IMR-90 (cell line): ENCODE measurements around the gene HKDC1. TPM values are rescaled to one million over a fixed set of nuclear protein-coding genes. Genes with fewer than 3 reads are reported as not detected.
"Not testable (repeated sequence)": the region's sequence is repeated elsewhere in the genome, so short reads cannot be mapped to it uniquely, and the experiment has no call there.

Experiments
- ATAC-seq: fragments of 200-7000 bp; cut with Tn5 transposase; 2 replicates; pipeline ENCODE4 v1.9.1; 2020; ENCODE audit warnings: low read depth, mild to moderate bottlenecking, moderate library complexity
- BruUV-seq: library from RNA; stranded (reverse); fragments of 400-500 nt; replicated peaks from 2 replicates; lab custom pipeline; 2021; lab: Mats Ljungman, UMichigan
- CTCF ChIA-PET: fragments of 300-600 bp; formaldehyde crosslinking; extraction: SDS; loops from one replicate; lab custom pipeline; 2021; ENCODE audit warnings: antibody characterized with exemption; lab: Yijun Ruan, JAX
- POLR2A ChIA-PET: fragments of 300-600 bp; sonication (Branson Sonifier 250); formaldehyde crosslinking; loops from one replicate; lab custom pipeline; 2022; ENCODE audit warnings: antibody characterized with exemption; ENCODE audit not compliant: unreplicated experiment; lab: Charles Lee
- DNase-seq: peaks from one replicate; pipeline ENCODE4 v3.0.0; 2013
- H2AFZ ChIP-seq: replicated peaks from 2 replicates; pipeline ENCODE3; 2013; ENCODE audit warnings: low read length, mild to moderate bottlenecking; ENCODE audit not compliant: poor library complexity
- H2AK5ac ChIP-seq: 2 replicates; pipeline ENCODE4 v1.6.1; 2013; ENCODE audit warnings: low read depth, low read length, inconsistent platforms
- H2AK9ac ChIP-seq: replicated peaks from 2 replicates; pipeline ENCODE3; 2013; ENCODE audit warnings: mild to moderate bottlenecking, low read depth, low read length, moderate library complexity; ENCODE audit not compliant: poor library complexity
- H2BK120ac ChIP-seq: 2 replicates; pipeline ENCODE4 v1.6.1; 2013; ENCODE audit warnings: low read depth, low read length, inconsistent platforms
- H2BK15ac ChIP-seq: 3 replicates; pipeline ENCODE4 v1.6.1; 2013; ENCODE audit warnings: low read depth, low read length, inconsistent platforms
- H2BK20ac ChIP-seq: 2 replicates; pipeline ENCODE4 v1.6.1; 2013; ENCODE audit warnings: low read depth, mild to moderate bottlenecking, inconsistent platforms, low read length, moderate library complexity
- H2BK5ac ChIP-seq: 2 replicates; pipeline ENCODE4 v1.6.1; 2013; ENCODE audit warnings: mild to moderate bottlenecking, low read depth, low read length, inconsistent platforms; ENCODE audit not compliant: poor library complexity, severe bottlenecking
- H3K14ac ChIP-seq: replicated peaks from 2 replicates; pipeline ENCODE4 v1.6.1; 2013; ENCODE audit warnings: low read depth, low read length, inconsistent platforms
- H3K18ac ChIP-seq: 2 replicates; pipeline ENCODE4 v1.6.1; 2013; ENCODE audit warnings: low read depth, low read length, control low read depth
- H3K23ac ChIP-seq: 2 replicates; pipeline ENCODE4 v1.6.1; 2013; ENCODE audit warnings: low read depth, low read length, inconsistent platforms
- H3K27ac ChIP-seq: 2 replicates; pipeline ENCODE4 v1.5.1; 2013; ENCODE audit warnings: mild to moderate bottlenecking, control low read depth, low read length; ENCODE audit not compliant: insufficient read depth
- H3K27me3 ChIP-seq: 2 replicates; pipeline ENCODE4 v1.6.1; 2013; ENCODE audit warnings: low read length; ENCODE audit not compliant: control insufficient read depth, insufficient read depth
- H3K36me3 ChIP-seq: 2 replicates; pipeline ENCODE4 v1.6.1; 2013; ENCODE audit warnings: low read length, mixed read lengths; ENCODE audit not compliant: control insufficient read depth, insufficient read depth
- H3K4ac ChIP-seq: 2 replicates; pipeline ENCODE4 v1.6.1; 2013; ENCODE audit warnings: low read depth, low read length, inconsistent platforms
- H3K4me1 ChIP-seq: 2 replicates; pipeline ENCODE4 v1.6.1; 2013; ENCODE audit warnings: low read length, mixed read lengths; ENCODE audit not compliant: control insufficient read depth, insufficient read depth
- H3K4me2 ChIP-seq: 2 replicates; pipeline ENCODE4 v1.6.1; 2013; ENCODE audit warnings: low read depth, mild to moderate bottlenecking, control low read depth, low read length, moderate library complexity
- H3K4me3 ChIP-seq: 2 replicates; pipeline ENCODE4 v1.5.1; 2013; ENCODE audit warnings: low read depth, mild to moderate bottlenecking, control low read depth, low read length, moderate library complexity; ENCODE audit not compliant: insufficient read depth
- H3K56ac ChIP-seq: 2 replicates; pipeline ENCODE4 v1.6.1; 2013; ENCODE audit warnings: low read length, inconsistent platforms; ENCODE audit not compliant: insufficient read depth; ENCODE audit errors: extremely low read depth
- H3K79me1 ChIP-seq, 2 experiments: 2 replicates each; pipeline ENCODE4 v1.6.1; 2013; ENCODE audit warnings: low read length in 2 of 2, inconsistent platforms in 1 of 2, low read depth in 1 of 2
- H3K9ac ChIP-seq: 2 replicates; pipeline ENCODE4 v1.6.1; 2013; ENCODE audit warnings: low read depth, low read length, control low read depth
- H3K9me1 ChIP-seq: 2 replicates; pipeline ENCODE4 v1.6.1; 2013; ENCODE audit warnings: low read length, inconsistent platforms; ENCODE audit not compliant: insufficient read depth
- H3K9me3 ChIP-seq: 2 replicates; pipeline ENCODE4 v1.6.1; 2013; ENCODE audit warnings: low read length; ENCODE audit not compliant: control insufficient read depth, insufficient read depth
- H4K20me1 ChIP-seq: 2 replicates; pipeline ENCODE4 v1.6.1; 2013; ENCODE audit warnings: low read length, inconsistent platforms; ENCODE audit not compliant: insufficient read depth
- H4K5ac ChIP-seq: 2 replicates; pipeline ENCODE4 v1.6.1; 2013; ENCODE audit warnings: mild to moderate bottlenecking, low read depth, low read length, control low read depth
- H4K8ac ChIP-seq, 2 experiments: 2 replicates each; pipeline ENCODE4 v1.6.1; 2013; ENCODE audit warnings: low read depth in 2 of 2, low read length in 2 of 2, control low read depth in 1 of 2, inconsistent platforms in 1 of 2
- H4K91ac ChIP-seq: 2 replicates; pipeline ENCODE4 v1.6.1; 2013; ENCODE audit warnings: low read depth, low read length, inconsistent platforms; ENCODE audit not compliant: insufficient read depth
- MAFK ChIP-seq: IDR thresholded peaks from 2 replicates; pipeline ENCODE4 v1.6.1; 2012; ENCODE audit warnings: low read depth, low read length, improper control_type of control experiment
- POLR2A ChIP-seq: IDR thresholded peaks from 2 replicates; pipeline ENCODE4 v1.6.1; 2012; ENCODE audit warnings: mild to moderate bottlenecking, low read depth, low read length
- RAD21 ChIP-seq: IDR thresholded peaks from 2 replicates; pipeline ENCODE4 v1.6.1; 2012; ENCODE audit warnings: low read length, improper control_type of control experiment
- RCOR1 ChIP-seq: IDR thresholded peaks from 2 replicates; pipeline ENCODE4 v1.6.1; 2012; ENCODE audit warnings: mild to moderate bottlenecking, low read length, improper control_type of control experiment; ENCODE audit not compliant: insufficient replicate concordance
- WGBS, 2 experiments: methylation state at CpG; one replicate each; pipeline versions ENCODE4 v1.1.5 to v1.1.7; 2013; ENCODE audit warnings: missing lambda C conversion rate in 2 of 2; ENCODE audit not compliant: insufficient read length in 1 of 2; ENCODE audit errors: extremely low coverage in 2 of 2; 5-methylcytosine and 5-hydroxymethylcytosine counted together
- dilution Hi-C: fragments of 300-500 bp; cut with HindIII; formaldehyde crosslinking; loops from one replicate; pipeline ENCODE4 v1.14.3; 2018; ENCODE audit warnings: low sequenced_read_pairs; ENCODE audit not compliant: unreplicated experiment
- in situ Hi-C: fragments of 300-500 bp; cut with MboI; formaldehyde crosslinking; loops from 3 replicates; pipeline ENCODE4 v1.14.3; 2019; ENCODE audit warnings: low sequenced_read_pairs, inconsistent platforms, mixed read lengths
- intact Hi-C: fragments of 100-400 bp; cut with micrococcal nuclease; formaldehyde crosslinking; loops from 2 replicates; pipeline ENCODE4 v1.10.0; 2022
- polyA plus RNA-seq, 3 experiments: library from polyadenylated mRNA; depleted of rRNA; stranded (reverse); fragments of >200 nt; gene quantifications; 2 replicates each; pipeline ENCODE4 v1.2.3, GENCODE V29; 2012; ENCODE audit warnings: low replicate concordance in 1 of 3
- total RNA-seq: library from RNA; depleted of rRNA; stranded (reverse); fragments of >200 nt; gene quantifications from 2 replicates; pipeline ENCODE4 v1.2.3, GENCODE V29; 2012
- TF ChIP-seq, protein P1 (sequence below): conservative IDR thresholded peaks from 2 replicates; pipeline ENCODE4 v1.5.1; 2012; ENCODE audit warnings: mild to moderate bottlenecking, low read depth, low read length, improper control_type of control experiment

HKDC1 gene
- total and polyA plus RNA-seq, 2 of the 4 experiments (the other 2 are of a cell fraction): under 0.01 to 0.03 TPM

DNA sequence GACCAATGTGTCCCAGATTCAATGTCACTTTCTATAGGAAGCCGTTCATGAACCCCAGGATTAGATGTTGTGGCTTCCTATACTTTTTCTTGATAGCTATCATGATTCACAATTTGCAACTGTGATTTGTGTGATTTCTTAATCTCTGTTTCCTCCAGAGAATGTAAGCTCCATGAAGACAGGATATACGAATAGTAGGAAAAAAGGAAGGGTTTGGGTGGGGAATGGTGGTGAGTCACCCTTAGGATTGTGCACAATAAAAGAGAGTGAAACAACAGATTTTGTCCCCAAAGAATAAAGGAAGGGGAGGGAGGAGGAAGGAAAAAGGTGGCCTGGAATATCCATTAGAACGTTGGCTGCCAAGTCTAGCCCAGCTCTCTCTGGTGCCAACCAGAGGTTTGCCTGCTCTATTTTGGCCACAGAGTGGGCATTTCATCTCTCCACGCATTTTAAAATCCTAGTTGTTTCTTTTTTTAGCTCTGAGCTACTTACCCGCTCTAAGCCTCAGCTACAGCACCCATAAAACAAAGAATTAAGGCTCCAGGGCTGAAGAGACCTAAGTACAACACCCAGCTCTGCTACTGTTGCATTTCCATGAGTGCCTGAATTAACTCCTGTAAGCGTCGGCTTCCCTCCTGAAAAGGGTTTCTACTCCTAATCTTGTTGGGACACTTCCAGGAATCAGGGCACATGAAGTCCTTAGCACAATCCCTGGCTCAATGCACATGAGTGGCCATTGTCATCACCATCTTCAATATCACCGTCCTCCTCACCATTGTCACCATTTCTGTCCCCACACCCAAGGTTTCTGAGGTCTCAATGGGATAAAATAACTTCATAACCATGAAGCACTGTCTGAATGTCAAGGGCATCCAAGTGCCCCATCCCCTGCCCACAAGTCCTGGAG is 61.6 kb downstream of the HKDC1 start:
- dilution Hi-C loops: no loop called here

DNA sequence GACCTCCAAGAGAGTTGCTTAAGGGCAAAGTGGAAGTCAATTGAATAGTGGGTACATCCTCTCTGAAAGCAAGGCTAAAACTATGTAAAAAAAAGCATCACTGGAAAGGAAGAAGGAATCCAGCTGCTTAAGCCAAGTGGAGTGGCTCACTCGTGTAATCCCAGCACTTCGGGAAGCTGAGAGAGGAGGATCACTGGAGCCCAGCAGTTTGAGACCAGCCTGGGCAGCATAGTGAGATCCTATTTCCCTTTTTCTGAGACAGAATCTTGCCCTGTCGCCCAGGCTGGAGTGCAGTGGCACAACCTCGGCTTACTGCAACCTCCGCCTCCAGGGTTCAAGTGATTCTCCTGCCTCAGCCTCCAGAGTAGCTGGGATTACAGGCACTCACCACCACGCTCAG is 64.3 kb downstream of the HKDC1 start:
- H4K5ac ChIP-seq, H3K36me3 ChIP-seq, H3K4me2 ChIP-seq, H3K4me3 ChIP-seq, BruUV-seq, H4K20me1 ChIP-seq, H3K79me1 ChIP-seq, H2BK5ac ChIP-seq, H3K9me1 ChIP-seq, POLR2A ChIA-PET, ATAC-seq, H4K91ac ChIP-seq, dilution Hi-C loops, H3K18ac ChIP-seq, DNase-seq, H2AK9ac ChIP-seq, H3K56ac ChIP-seq, intact Hi-C loops, H3K4ac ChIP-seq, H2AK5ac ChIP-seq, H3K4me1 ChIP-seq, H3K9me3 ChIP-seq, H3K23ac ChIP-seq, H3K27ac ChIP-seq, H2BK20ac ChIP-seq, H3K14ac ChIP-seq, H2BK15ac ChIP-seq, H4K8ac ChIP-seq, H2AFZ ChIP-seq, H3K9ac ChIP-seq, H2BK120ac ChIP-seq, in situ Hi-C loops: not testable (repeated sequence)
- CTCF ChIA-PET: interaction anchor here (0.6 kb wide), 1 partner anchor 12 kb away, joined by 3 read pairs; no protein-coding TSS in a partner anchor
- WGBS, 2 experiments: 56% methylated on average over 2 of the region's 6 CpGs; no CpG with 5 or more reads in 1 of the 2 experiments
- H3K27me3 ChIP-seq: peaks cover 42% of the 10 kb centered on the region

More for the DNA sequence above, 61.6 kb downstream of the HKDC1 start:
- Histone ChIP-seq H4K91ac (no peak overlapping the region), H3K36me3 (no peaks in the 10 kb centered on the region), H2AK9ac (no peak overlapping the region), H3K4me2 (no peak overlapping the region), H3K14ac (no peak overlapping the region), H2AK5ac (no peak overlapping the region), H2BK15ac (no peak overlapping the region), H3K27ac (no peak overlapping the region), H3K56ac (no peak overlapping the region), H2BK5ac (no peak overlapping the region), H3K27me3 (peaks cover 32% of the 10 kb centered on the region), H4K5ac (no peak overlapping the region), H2BK120ac (no peak overlapping the region), H4K8ac (no peak overlapping the region), H3K23ac (no peak overlapping the region), H3K18ac (no peak overlapping the region), H4K20me1 (no peaks in the 10 kb centered on the region), H3K9me3 (peaks cover 7% of the 10 kb centered on the region), H3K4ac (no peak overlapping the region), H3K4me1 (no peaks in the 10 kb centered on the region), H2AFZ (no peak overlapping the region), H3K4me3 (no peak overlapping the region), H3K79me1 (no peaks in the 10 kb centered on the region), H3K9me1 (no peaks in the 10 kb centered on the region), H2BK20ac (no peak overlapping the region), H3K9ac (no peak overlapping the region)
- intact Hi-C loops (no loop called here), in situ Hi-C loops (no loop called here)
- DNase-seq (no peak), ATAC-seq (no peak)
- no TSS peak for BruUV-seq
- CTCF ChIA-PET: no interaction called here
- POLR2A ChIA-PET: no interaction called here
- TF ChIP-seq MAFK (no peak), RAD21 (no peak), POLR2A (no peak), RCOR1 (no peak)
- TF ChIP-seq, protein P1, sequence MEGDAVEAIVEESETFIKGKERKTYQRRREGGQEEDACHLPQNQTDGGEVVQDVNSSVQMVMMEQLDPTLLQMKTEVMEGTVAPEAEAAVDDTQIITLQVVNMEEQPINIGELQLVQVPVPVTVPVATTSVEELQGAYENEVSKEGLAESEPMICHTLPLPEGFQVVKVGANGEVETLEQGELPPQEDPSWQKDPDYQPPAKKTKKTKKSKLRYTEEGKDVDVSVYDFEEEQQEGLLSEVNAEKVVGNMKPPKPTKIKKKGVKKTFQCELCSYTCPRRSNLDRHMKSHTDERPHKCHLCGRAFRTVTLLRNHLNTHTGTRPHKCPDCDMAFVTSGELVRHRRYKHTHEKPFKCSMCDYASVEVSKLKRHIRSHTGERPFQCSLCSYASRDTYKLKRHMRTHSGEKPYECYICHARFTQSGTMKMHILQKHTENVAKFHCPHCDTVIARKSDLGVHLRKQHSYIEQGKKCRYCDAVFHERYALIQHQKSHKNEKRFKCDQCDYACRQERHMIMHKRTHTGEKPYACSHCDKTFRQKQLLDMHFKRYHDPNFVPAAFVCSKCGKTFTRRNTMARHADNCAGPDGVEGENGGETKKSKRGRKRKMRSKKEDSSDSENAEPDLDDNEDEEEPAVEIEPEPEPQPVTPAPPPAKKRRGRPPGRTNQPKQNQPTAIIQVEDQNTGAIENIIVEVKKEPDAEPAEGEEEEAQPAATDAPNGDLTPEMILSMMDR: no peak
- 78% methylated on average over 4 of the region's 8 CpGs; no CpG with 5 or more reads in 1 of the 2 experiments for WGBS, 2 experiments
